DOHH2 (cell line): Measurements from ENCODE around the gene DRC3.

Source experiments
- H3F3A ChIP-seq: fragments of 200-600 bp; sonication (generic), shearing (Covaris generic); 2 replicates; pipeline ENCODE4 v1.6.0; 2016; ENCODE audit warnings: antibody characterized with exemption, mild to moderate bottlenecking; ENCODE audit not compliant: control insufficient read depth, insufficient read depth
- H3K27ac ChIP-seq: fragments of 200-600 bp; sonication (generic); 2 replicates; pipeline ENCODE4 v1.5.1; 2014; ENCODE audit warnings: low read depth, mild to moderate bottlenecking, low read length, moderate library complexity
- H3K27me3 ChIP-seq: fragments of 200-600 bp; sonication (generic); 2 replicates; pipeline ENCODE4 v1.6.1; 2014; ENCODE audit warnings: mild to moderate bottlenecking, low read length, mixed read lengths; ENCODE audit not compliant: control insufficient read depth
- H3K36me3 ChIP-seq: fragments of 200-600 bp; sonication (generic); 2 replicates; pipeline ENCODE4 v1.6.1; 2014; ENCODE audit warnings: mild to moderate bottlenecking, low read length, moderate library complexity, mixed read lengths; ENCODE audit not compliant: control insufficient read depth
- H3K4me1 ChIP-seq: fragments of 200-600 bp; sonication (generic); 2 replicates; pipeline ENCODE4 v1.6.1; 2014; ENCODE audit warnings: mild to moderate bottlenecking, low read length, mixed read lengths; ENCODE audit not compliant: control insufficient read depth
- H3K4me2 ChIP-seq: fragments of 200-600 bp; sonication (generic); 2 replicates; pipeline ENCODE4 v1.6.0; 2014; ENCODE audit warnings: mild to moderate bottlenecking, low read length, moderate library complexity
- H3K4me3 ChIP-seq: fragments of 200-600 bp; sonication (generic); 2 replicates; pipeline ENCODE4 v1.5.1; 2014; ENCODE audit warnings: mild to moderate bottlenecking, low read length, mixed read lengths
- H3K79me2 ChIP-seq: fragments of 200-600 bp; sonication (generic); 2 replicates; pipeline ENCODE4 v1.6.1; 2014; ENCODE audit warnings: mild to moderate bottlenecking, low read length, mixed read lengths; ENCODE audit not compliant: control insufficient read depth
- H3K9me2 ChIP-seq: fragments of 200-600 bp; sonication (generic); replicated peaks from 2 replicates; pipeline ENCODE4 v1.6.1; 2014; ENCODE audit warnings: mild to moderate bottlenecking, low read length, mixed read lengths; ENCODE audit not compliant: control insufficient read depth
- H3K9me3 ChIP-seq: fragments of 200-600 bp; sonication (generic); 2 replicates; pipeline ENCODE4 v1.6.1; 2014; ENCODE audit warnings: antibody characterized with exemption, low read length, mixed read lengths; ENCODE audit not compliant: control insufficient read depth, insufficient read depth
- H4K20me1 ChIP-seq: fragments of 200-600 bp; sonication (generic); 2 replicates; pipeline ENCODE4 v1.6.0; 2014; ENCODE audit warnings: low read depth, mild to moderate bottlenecking, antibody characterized with exemption, low read length, moderate library complexity; ENCODE audit not compliant: control insufficient read depth, insufficient read depth
- EZH2phosphoT487 ChIP-seq: fragments of 200-600 bp; sonication (generic); IDR thresholded peaks from 2 replicates; pipeline ENCODE4 v1.6.1; 2017; ENCODE audit warnings: borderline replicate concordance, mild to moderate bottlenecking, antibody characterized with exemption, low read length, moderate library complexity, mixed read lengths
- TF ChIP-seq, protein P1 (sequence below): fragments of 200-600 bp; sonication (generic); IDR thresholded peaks from one replicate; pipeline ENCODE4 v1.5.1; 2014; ENCODE audit warnings: antibody characterized with exemption, mild to moderate bottlenecking, low read depth, low read length; ENCODE audit not compliant: poor library complexity, severe bottlenecking

DRC3 gene

DNA sequence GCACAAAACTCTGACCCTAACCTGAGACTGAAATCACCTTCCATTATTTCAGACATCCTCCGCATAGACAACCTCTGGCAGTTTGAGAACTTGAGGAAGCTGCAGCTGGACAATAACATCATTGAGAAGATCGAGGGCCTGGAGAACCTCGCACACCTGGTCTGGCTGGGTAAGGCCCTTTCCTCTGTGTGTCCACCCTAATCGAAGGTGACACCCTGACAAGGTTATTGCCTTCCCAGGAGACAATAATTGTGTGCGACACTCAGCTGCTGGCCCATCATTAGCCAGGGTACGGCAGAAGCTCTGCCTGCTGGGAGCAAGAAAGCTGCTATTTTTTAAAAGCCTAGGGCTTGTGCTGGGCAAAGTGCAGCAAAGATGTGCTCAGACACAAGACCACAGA is 11.1 kb downstream of the DRC3 start:
- Histone ChIP-seq H3K27me3 (no peaks in the 10 kb centered on the region; the same call in 1 of the 2 replicates), H3K9me3 (no peaks in the 10 kb centered on the region), H3K36me3 (no peaks in the 10 kb centered on the region), H3K79me2 (no peaks in the 10 kb centered on the region), H3K4me3 (no peak overlapping the region), H3K4me1 (no peaks in the 10 kb centered on the region), H3F3A (no peaks in the 10 kb centered on the region), H4K20me1 (no peaks in the 10 kb centered on the region), H3K9me2 (no peaks in the 10 kb centered on the region), H3K27ac (no peak overlapping the region), H3K4me2 (no peak overlapping the region)
- no peak for TF ChIP-seq EZH2phosphoT487
- TF ChIP-seq, protein P1, sequence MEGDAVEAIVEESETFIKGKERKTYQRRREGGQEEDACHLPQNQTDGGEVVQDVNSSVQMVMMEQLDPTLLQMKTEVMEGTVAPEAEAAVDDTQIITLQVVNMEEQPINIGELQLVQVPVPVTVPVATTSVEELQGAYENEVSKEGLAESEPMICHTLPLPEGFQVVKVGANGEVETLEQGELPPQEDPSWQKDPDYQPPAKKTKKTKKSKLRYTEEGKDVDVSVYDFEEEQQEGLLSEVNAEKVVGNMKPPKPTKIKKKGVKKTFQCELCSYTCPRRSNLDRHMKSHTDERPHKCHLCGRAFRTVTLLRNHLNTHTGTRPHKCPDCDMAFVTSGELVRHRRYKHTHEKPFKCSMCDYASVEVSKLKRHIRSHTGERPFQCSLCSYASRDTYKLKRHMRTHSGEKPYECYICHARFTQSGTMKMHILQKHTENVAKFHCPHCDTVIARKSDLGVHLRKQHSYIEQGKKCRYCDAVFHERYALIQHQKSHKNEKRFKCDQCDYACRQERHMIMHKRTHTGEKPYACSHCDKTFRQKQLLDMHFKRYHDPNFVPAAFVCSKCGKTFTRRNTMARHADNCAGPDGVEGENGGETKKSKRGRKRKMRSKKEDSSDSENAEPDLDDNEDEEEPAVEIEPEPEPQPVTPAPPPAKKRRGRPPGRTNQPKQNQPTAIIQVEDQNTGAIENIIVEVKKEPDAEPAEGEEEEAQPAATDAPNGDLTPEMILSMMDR, result no peak

DNA sequence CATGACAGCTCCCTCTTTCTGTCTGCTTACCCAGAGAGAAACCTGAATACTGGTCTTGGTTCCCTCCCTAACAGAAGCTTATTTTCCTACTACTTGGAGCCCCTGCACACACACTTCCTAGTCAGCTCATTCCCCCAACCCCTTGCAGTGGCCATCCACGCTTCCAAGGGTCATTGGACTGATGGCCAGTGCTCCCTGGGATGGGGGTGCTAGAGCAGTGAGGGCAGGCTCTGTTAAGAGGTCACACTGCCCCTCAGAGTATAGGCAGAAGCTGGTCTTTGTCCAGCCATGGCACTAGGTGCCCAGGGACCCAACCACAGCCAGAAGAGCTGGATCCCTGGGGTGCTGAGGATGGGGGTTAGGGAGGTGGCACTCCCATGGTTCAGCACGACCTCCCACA is 12.5 kb downstream of the DRC3 start:
- Histone ChIP-seq H3K4me1 (no peaks in the 10 kb centered on the region), H3K79me2 (no peaks in the 10 kb centered on the region), H3K36me3 (no peaks in the 10 kb centered on the region), H3K4me3 (no peak overlapping the region), H4K20me1 (no peaks in the 10 kb centered on the region), H3K27ac (no peak overlapping the region), H3F3A (no peaks in the 10 kb centered on the region), H3K27me3 (no peaks in the 10 kb centered on the region), H3K9me3 (no peaks in the 10 kb centered on the region), H3K4me2 (no peak overlapping the region), H3K9me2 (no peaks in the 10 kb centered on the region)
- TF ChIP-seq, protein P1, result no peak
- TF ChIP-seq EZH2phosphoT487, result no peak

DNA sequence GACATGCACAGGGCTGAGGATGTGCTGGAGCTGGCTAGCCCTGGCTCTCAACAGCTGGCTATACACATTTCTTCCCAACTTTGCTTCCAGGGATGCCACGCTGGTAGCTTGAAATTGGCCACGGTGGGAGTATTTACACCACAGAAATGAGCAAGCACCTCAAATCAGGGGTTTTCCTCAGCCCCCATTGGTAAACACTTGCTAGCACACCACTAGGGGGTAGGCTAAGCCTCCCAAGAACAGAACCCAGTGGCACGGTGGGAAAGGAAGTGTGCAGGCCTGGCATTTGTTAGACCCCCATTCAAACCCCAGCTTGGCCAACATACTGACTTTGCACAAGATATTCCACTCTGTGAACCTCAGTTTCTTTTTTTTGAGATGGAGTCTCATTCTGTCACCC is 12.9 kb downstream of the DRC3 start:
- no peak overlapping the region for H3K4me2 ChIP-seq
- no peaks in the 10 kb centered on the region for H3K4me1 ChIP-seq
- TF ChIP-seq EZH2phosphoT487, result no peak
- TF ChIP-seq, protein P1, result peak; percentile 45
- no peaks in the 10 kb centered on the region for H3K27me3 ChIP-seq
- no peaks in the 10 kb centered on the region for H3K9me2 ChIP-seq
- H3K9me3 ChIP-seq, result no peaks in the 10 kb centered on the region
- no peaks in the 10 kb centered on the region for H4K20me1 ChIP-seq
- no peaks in the 10 kb centered on the region for H3F3A ChIP-seq
- no peaks in the 10 kb centered on the region for H3K79me2 ChIP-seq
- H3K36me3 ChIP-seq, result no peaks in the 10 kb centered on the region
- no peak overlapping the region for H3K4me3 ChIP-seq
- no peak overlapping the region for H3K27ac ChIP-seq

DNA sequence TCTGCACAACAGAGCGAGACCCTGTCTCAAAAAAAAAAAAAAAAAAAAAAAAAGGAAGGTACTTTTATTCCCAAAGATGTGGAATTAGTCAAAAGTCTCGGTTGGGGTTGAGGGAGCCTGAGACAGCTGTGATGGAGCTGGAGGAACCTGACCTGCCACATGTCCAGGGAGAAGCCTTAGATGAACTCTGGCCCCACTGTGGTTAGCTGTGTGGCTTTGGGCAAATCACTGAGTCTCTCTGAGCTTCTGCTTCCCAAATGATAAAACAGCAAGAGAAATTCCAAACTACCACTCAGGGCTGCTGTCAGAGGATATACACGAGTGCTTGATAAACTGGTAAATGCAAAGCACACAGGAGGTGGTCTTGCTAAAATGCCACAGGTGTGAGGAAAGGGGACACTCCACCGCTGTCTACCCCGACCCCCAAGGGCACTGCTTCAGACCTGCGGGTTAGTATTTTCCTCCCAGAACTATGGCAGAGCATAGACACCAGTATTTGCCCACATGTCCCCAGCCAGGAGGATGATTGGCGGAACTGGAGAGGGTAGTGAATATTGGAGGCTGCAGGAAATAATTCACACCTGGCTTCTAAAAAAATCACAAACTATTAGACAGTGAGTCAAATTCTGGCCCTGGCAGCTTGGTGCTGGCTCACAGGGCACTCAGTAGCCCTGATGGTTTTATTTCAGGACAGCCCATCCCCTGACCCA is 14.7 kb downstream of the DRC3 start:
- no peak overlapping the region for H3K27ac ChIP-seq
- H3K9me2 ChIP-seq, result no peaks in the 10 kb centered on the region
- H3K36me3 ChIP-seq, result no peaks in the 10 kb centered on the region
- no peak overlapping the region for H3K4me3 ChIP-seq
- H3K4me2 ChIP-seq, result no peak overlapping the region
- no peaks in the 10 kb centered on the region for H3K27me3 ChIP-seq
- H3K9me3 ChIP-seq, result no peaks in the 10 kb centered on the region
- H4K20me1 ChIP-seq, result no peaks in the 10 kb centered on the region
- H3F3A ChIP-seq, result no peaks in the 10 kb centered on the region
- no peaks in the 10 kb centered on the region for H3K4me1 ChIP-seq
- no peaks in the 10 kb centered on the region for H3K79me2 ChIP-seq
- TF ChIP-seq, protein P1, result no peak
- no peak for TF ChIP-seq EZH2phosphoT487
